Fibroblast of lung (primary cell): Measurements from ENCODE around the gene SERPINH1.

Source experiments
- CTCF ChIP-seq, 2 donors: IDR thresholded peaks in 1 of 2; conservative IDR thresholded peaks in 1 of 2; 1 replicate in 1 of 2; 2 replicates in 1 of 2; pipeline ENCODE4 v1.5.1; 2011 to 2012; ENCODE audit warnings: low read length in 2 of 2, control low read depth in 1 of 2, inconsistent platforms in 1 of 2, low read depth in 1 of 2, mild to moderate bottlenecking in 1 of 2
- EZH2 ChIP-seq: IDR thresholded peaks from 2 replicates; pipeline ENCODE4 v1.5.1; 2012; ENCODE audit warnings: low read length, control low read depth, mild to moderate bottlenecking; ENCODE audit errors: missing control alignments

GRCh38 chr11:75557666-75558494, 4.2 kb upstream of the SERPINH1 start:
- no peak for TF ChIP-seq EZH2
- TF ChIP-seq CTCF (conservative IDR thresholded peaks at IDR 0.05 in 1 of 2, IDR thresholded peaks at IDR 0.05 in 1 of 2; ENCODE audit: low read depth in 1 of 2, low read length in 2 of 2) = no peak
